Measurements from ENCODE around the gene CAPN6.

- TF ChIP-seq CTCF (IDR thresholded peaks at IDR 0.05) (no peak), ZFX (IDR thresholded peaks at IDR 0.05; ENCODE audit: borderline replicate concordance) (no peak)
These were observed 18.6 kb upstream of the CAPN6 start for GRCh38 chrX:111288841-111289240.
